ENCODE data around the gene DUSP9.
"Not testable (repeated sequence)": the region's sequence is repeated elsewhere in the genome, so short reads cannot be mapped to it uniquely, and the experiment has no call there.

The DUSP9 gene

DNA sequence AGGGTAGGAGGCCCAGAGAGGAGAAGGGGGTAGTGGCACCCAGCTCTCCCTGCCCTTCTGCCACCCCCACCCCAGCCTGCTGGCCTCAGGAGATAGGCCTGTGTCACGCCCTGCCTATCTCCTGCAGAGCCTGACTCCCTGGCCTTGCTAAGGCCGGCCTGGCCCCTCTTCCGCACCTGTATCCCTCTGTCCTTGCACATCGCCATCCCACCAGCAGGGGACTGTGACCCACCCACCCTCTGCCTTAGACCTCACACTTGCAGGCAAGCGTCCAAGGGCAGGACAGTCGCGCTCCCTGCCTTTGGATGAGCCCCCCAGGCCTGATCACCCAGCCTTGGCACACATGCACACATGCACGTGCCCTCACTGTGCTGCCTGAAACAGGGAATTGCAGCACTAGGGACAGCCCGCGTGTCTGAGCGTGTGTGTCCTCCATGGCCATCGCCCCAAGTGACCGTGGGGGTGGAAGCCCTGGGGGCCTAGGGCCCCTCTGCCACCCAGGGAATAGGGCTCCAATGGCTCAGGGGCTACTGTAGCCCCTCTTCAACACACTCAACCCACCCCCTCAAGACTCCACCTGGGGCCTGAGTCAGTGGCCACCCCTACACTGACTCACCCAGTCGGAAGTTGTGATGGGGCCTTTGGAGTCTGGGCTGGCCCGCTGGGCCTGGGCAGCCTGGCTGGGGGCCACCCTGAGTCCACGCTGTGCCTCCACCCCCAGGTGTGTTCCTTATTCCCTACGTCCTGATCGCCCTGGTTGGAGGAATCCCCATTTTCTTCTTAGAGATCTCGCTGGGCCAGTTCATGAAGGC lies 42.9 kb downstream of the DUSP9 start:
- DNase-seq (ENCODE audit: low read depth in 1 of 2, low spot score in 1 of 2) = no peak

DNA sequence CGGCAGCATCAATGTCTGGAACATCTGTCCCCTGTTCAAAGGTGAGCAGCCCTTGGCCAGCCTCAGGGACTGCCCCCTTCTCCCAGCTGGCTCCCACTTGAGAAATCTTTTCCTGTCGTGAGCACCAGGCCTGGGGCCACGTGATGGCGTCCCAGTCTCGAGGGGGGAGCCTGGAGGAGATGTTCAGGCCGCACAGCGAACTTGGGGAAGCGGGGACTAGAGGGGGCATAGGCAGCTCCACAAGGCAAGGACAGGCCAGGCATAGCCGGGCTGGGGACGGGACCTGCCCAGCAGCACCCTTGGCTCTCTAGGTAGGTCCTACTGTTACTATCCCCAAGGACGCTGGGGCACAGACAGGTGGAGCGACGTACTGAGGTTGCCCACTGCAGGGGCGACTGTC lies 43.5 kb downstream of the DUSP9 start:
- no peak for DNase-seq (ENCODE audit: low read depth in 1 of 2, low spot score in 1 of 2)

DNA sequence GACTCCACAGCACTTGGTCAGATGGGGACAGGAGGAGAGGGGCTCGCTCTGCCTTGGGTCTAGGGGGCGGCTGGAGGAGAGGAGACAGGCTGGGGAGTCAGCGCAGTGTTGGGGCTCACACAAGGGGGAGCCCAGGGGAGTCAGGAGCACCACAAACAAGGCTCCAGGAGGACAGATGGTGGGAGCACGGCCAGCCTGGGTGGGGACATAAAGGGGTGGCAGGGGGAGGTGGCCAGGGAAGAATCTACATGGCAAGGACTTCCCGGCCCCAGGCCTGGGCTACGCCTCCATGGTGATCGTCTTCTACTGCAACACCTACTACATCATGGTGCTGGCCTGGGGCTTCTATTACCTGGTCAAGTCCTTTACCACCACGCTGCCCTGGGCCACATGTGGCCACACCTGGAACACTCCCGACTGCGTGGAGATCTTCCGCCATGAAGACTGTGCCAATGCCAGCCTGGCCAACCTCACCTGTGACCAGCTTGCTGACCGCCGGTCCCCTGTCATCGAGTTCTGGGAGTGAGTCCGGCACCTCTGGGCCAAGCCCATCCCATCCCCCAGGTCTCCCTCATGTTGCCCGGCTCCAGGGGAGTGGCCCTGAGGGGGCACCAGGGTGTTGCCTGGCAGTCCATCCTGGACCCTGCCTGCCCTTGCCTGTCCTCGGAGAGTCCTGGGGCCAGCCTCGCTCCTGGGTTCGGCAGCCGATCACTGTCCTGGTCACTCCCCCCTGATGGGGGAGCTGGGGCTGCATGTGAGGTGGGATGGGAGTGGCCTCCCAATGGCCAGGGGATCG lies 44.2 kb downstream of the DUSP9 start:
- DNase-seq (ENCODE audit: low read depth in 1 of 2, low spot score in 1 of 2) = not testable (repeated sequence)

DNA sequence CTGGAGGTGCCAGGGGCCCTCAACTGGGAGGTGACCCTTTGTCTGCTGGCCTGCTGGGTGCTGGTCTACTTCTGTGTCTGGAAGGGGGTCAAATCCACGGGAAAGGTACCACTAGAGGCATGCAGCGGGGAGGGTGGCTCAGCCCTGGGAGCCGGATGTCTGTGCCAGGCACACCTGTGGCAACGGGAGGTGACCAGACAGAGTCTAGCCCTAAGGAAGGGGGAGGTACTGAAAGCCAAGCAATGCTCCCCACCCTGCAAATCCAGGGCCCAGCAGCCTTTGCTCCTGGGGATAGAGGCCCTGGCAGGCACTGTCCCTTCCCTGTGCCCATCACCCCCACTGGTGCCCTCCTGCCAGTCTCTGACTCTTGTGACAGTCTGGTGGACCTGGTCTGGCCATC lies 45.0 kb downstream of the DUSP9 start:
- DNase-seq (ENCODE audit: low read depth in 1 of 2, low spot score in 1 of 2) = no peak

DNA sequence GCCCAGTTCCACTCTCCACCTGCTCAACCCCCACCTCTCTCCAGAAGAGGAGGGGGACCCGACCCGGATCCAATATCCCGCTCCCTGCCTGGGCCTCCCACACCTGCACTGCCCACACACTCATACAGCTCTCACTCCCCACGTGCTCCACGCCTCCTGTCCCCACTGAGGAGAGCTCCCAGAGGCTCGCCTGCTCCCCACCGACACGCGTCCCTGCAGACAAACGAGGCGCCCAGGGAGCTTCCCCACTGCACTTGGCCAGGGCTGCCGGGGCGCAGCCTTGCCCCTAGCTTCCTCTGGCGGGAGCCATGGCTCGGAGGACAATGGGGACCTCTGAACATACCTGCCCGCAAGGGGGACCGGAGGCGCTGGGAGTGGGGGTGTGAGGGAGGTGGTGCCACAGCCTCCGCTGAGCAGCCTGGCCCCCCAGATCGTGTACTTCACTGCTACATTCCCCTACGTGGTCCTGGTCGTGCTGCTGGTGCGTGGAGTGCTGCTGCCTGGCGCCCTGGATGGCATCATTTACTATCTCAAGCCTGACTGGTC lies 45.7 kb downstream of the DUSP9 start:
- DNase-seq (ENCODE audit: low read depth in 1 of 2, low spot score in 1 of 2) = no peak

DNA sequence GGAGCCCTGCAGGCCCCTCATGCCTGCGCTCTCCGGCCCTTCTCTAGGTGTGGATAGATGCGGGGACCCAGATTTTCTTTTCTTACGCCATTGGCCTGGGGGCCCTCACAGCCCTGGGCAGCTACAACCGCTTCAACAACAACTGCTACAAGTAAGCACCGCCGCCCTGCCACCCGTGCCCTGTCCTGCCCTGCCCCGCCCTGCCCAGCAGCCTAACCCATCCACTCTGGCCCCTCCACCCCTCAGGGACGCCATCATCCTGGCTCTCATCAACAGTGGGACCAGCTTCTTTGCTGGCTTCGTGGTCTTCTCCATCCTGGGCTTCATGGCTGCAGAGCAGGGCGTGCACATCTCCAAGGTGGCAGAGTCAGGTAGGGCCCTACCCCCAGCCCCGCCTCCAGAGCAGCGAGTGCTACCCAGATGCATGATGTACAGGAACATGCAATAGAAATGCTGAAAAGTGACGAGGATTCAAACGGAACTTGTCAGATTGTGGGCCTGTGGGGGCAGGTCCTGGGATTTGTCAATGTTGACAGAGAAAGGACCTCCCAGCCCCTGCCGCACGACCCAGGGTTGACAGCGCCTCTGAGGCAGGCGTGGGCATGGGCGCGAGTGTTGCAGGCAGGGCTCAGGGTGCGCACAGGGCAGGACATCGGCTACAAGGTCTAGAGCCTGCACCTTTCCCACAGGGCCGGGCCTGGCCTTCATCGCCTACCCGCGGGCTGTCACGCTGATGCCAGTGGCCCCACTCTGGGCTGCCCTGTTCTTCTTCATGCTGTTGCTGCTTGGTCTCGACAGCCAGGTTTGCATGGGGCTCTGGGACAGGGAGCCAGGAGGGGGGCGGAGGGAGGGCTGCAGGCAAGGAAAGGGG lies 46.4 kb downstream of the DUSP9 start:
- DNase-seq (ENCODE audit: low read depth in 1 of 2, low spot score in 1 of 2) = no peak

DNA sequence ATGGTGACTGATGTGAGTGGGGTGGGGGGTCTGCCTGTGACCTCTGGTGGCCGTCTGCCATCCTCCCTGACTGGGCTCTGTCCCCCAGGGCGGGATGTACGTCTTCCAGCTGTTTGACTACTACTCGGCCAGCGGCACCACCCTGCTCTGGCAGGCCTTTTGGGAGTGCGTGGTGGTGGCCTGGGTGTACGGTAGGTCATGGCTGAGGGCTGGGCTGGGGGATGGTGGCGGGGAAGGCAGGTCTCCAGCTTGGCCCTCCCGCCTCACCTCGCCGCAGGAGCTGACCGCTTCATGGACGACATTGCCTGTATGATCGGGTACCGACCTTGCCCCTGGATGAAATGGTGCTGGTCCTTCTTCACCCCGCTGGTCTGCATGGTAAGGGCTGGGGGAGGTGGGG lies 47.3 kb downstream of the DUSP9 start:
- not testable (repeated sequence) for DNase-seq (ENCODE audit: low read depth in 1 of 2, low spot score in 1 of 2)

DNA sequence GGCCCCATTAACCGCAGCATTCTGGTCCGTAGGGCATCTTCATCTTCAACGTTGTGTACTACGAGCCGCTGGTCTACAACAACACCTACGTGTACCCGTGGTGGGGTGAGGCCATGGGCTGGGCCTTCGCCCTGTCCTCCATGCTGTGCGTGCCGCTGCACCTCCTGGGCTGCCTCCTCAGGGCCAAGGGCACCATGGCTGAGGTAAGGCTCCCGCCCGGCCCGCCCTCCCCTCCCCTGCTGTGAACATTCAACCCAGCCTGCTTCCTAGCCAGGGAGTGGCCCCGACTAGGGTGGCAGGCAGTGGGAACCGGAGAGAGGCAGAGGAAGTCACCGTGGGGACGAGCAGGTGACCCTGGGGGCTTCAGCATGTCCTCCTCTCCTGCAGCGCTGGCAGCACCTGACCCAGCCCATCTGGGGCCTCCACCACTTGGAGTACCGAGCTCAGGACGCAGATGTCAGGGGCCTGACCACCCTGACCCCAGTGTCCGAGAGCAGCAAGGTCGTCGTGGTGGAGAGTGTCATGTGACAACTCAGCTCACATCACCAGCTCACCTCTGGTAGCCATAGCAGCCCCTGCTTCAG lies 47.8 kb downstream of the DUSP9 start:
- no peak for DNase-seq (ENCODE audit: low read depth in 1 of 2, low spot score in 1 of 2)

DNA sequence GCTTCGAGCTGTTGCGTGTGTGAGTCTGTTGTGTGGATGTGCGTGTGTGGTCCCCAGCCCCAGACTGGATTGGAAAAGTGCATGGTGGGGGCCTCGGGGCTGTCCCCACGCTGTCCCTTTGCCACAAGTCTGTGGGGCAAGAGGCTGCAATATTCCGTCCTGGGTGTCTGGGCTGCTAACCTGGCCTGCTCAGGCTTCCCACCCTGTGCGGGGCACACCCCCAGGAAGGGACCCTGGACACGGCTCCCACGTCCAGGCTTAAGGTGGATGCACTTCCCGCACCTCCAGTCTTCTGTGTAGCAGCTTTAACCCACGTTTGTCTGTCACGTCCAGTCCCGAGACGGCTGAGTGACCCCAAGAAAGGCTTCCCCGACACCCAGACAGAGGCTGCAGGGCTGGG lies 49.1 kb downstream of the DUSP9 start:
- no peak for DNase-seq (ENCODE audit: low read depth in 1 of 2, low spot score in 1 of 2)

DNA sequence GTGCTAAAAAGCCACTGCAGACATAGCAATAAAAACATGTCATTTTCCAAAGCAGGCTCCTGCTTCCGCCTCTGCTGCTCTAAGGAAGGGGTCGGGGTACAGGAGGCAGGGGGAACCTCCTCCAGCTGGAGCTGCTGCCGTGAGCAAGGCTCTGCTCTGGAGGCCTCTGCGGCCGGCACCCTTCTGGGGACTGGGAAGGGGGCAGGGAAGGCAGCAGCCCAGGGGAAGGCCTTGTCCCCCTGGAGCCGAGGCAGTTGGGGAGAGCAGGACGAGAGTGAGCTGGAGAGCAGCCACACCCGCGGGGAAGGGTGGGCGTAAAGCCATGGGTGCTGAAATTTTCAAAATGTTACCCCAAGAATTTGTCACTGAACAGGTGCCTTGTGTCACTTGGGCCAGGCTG lies 49.5 kb downstream of the DUSP9 start:
- DNase-seq (ENCODE audit: low read depth in 1 of 2, low spot score in 1 of 2) = not testable (repeated sequence)

DNA sequence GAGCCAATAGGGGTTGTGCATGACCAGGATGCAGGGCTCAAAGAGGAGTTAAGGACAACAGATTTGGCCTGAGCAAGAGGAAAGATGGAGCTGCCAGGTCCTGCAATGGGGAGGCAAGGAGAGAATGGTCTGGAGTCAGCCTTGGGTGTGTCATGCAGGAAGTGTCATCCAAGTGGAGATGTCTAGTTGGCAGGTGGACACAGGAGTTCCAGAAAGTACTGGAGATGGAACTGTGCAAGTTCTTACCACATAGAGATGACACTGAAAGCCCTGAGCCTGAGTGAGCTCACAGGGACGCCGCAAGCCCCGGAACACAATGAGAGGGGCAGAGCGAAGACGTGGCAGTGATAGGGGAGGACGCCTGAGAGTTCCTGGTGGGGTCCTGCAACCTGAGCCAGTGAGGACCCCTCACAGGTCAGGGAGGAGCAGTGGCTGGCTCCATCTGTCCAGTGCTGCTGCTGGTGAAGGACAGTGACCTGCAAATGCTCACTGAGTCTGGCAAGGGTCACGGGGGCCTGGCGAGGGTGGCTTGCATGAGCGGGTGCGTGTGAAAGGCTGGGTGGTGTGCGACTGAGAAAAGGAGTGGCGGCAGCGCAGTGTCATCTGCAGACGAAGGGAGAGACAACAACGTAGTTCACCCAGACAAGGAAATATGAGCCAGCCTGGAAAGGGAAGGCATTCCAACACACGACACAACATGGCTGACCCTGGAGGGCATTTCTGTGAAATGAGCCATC lies 50.2 kb downstream of the DUSP9 start:
- DNase-seq (ENCODE audit: low read depth in 1 of 2, low spot score in 1 of 2) = not testable (repeated sequence)

DNA sequence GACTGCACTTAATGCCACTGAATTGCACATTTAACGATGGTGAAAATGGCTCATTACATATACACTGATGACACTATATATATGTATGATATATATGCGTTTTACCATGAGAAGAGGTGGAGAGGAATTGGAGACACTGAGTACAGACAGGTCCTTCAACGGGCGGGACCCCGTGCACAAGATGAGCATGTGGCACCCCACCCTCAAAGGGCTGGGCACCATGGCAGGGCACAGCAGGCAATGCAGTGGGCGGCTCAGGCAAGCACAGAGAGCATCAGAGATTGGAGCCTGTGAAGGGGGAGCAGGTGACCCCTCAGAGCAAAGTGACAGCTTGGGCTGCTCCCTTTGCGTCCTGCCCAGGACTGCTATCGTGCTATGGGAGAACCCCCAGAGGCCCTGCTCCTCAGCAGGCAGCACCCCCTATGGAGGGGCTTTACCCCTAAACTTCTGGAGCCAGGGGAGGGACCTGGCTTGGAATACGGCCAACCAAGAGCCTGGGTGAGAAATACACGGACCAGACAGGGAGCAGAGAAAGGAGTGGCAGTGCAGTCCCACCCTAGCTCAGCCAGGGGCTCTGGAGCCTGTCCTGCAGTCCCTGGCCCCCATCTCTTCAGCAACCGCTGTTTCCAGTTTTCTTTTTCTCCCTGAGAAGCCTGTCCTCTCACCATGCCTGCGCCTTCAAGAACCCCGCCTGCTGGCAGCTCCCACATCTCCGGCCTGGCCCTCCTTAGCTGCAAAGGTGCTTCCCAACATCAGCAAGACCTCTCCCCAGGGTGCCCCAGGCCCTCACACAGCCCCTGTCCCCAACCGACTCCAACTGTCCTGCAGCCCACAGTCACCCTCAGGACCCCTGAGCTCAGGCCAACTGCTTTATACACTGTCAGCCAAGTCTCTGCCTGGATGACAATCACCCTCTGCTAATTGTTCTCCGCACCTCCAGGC lies 51.2 kb downstream of the DUSP9 start:
- DNase-seq (ENCODE audit: low read depth in 1 of 2, low spot score in 1 of 2) = no peak

DNA sequence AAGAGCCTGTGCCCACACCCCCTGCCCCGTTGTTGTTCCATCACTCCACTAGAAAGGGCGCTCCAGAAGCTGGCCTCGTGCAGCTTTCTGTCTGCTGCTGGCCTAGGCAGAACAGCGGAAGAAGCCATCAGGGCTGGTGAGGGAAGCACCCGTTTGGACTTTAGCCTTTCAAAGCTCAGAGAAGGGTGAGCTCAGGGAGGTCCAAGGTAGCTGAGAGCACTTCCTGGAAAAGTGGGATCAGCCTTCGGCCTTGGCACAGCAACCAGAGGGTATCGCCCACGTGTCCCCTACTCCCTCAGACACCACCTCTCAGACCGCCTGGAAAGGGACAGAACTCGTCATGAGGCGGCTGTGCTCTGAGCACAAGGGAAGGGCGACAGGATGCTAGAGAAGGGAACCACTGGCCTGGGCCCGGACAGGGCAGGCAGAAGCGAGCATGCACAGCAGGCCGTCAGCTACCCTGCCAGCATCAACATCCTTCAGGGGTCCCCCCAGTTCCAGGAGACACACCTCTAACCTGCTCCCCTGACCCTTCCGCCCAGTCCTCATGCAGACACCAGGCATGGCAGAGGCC lies 52.3 kb downstream of the DUSP9 start:
- not testable (repeated sequence) for DNase-seq (ENCODE audit: low read depth in 1 of 2, low spot score in 1 of 2)

DNA sequence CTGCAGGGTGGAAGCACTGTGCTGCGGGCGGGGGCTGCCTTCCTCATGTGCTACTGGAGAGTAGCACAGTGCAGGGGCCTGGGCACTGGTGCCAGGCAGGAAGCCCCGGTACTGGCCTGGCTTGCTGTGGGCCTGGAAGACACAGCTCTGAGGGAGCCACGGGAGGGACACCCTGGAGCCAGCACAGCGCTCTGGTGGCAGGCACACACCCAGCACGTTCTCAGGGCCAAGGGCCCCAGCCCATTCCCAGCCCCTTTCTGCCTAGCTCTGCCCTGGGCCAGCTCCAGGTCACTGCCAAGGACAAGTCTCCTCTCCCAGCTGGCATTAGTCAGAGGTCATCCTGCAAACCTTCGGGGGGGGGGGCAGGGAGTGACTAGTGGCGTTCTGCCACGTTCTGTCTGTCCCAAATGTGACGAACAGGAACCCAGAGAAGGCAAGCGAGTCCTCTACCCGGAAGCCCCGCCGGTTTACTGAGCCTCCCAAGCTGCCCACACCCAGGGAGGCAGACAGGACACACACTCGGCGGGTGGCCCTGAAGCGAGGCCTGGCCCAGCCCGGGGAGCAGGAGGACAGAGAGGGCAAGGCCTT lies 52.9 kb downstream of the DUSP9 start:
- DNase-seq (ENCODE audit: low read depth in 1 of 2, low spot score in 1 of 2) = not testable (repeated sequence)

DNA sequence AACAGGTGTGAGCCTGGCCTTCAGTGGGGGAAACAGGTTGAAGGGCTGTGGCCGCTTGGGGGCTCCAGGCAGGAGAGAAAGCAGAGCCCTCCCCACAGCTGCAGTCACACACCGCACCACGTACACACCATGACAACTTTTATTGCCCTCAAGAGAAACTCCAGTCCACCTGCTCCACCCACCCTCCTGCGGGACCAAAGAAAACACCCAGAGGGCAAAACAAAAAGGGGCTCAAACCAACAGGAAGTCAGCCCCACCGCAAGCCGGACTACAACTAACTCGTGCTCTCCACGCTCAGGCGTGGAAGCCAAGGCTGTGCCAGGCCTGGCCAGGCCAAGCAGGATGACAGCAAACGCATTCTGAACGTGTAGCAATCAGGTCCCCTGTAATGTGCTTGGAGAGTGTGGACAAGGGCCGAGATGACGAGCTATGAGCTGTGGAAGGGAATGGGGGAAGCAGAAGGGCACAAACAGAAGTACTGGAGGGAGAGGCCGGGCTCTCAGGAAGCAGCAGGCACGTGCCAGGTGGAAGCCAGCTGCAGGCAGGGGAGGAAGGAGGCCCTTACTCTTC lies 53.5 kb downstream of the DUSP9 start:
- no peak for DNase-seq (ENCODE audit: low read depth in 1 of 2, low spot score in 1 of 2)

Data from activated CD4-positive, alpha-beta T cell treated with anti-CD3 and anti-CD28 coated beads, Interleukin-2, amount 50 U/mL, for 24 hours (primary cell).